MM.1S (cell line): ENCODE data around the gene MFSD2B.

ENCODE experiments used
- DNase-seq: peaks from one replicate; pipeline ENCODE4 v3.0.0-alpha.2; 2015
- H2AFZ ChIP-seq: fragments of 300-600 bp; sonication (generic); 2 replicates; pipeline ENCODE4 v1.6.0; 2016; ENCODE audit warnings: antibody characterized with exemption, low read length
- H3F3A ChIP-seq: fragments of 300-600 bp; sonication (generic); 2 replicates; pipeline ENCODE4 v1.6.1; 2016; ENCODE audit warnings: mild to moderate bottlenecking, antibody characterized with exemption, low read length, moderate library complexity, mixed read lengths; ENCODE audit not compliant: insufficient read depth
- H3K27ac ChIP-seq: fragments of 300-600 bp; sonication (generic); 2 replicates; pipeline ENCODE4 v1.5.1; 2016; ENCODE audit warnings: mild to moderate bottlenecking, low read length
- H3K27me3 ChIP-seq: fragments of 300-600 bp; sonication (generic); replicated peaks from 2 replicates; pipeline ENCODE4 v1.6.0; 2016; ENCODE audit warnings: low read length; ENCODE audit not compliant: insufficient read depth
- H3K36me3 ChIP-seq: fragments of 300-600 bp; sonication (generic); replicated peaks from 2 replicates; pipeline ENCODE4 v1.6.1; 2016; ENCODE audit warnings: mild to moderate bottlenecking, low read length, mixed read lengths; ENCODE audit not compliant: insufficient read depth
- H3K4me1 ChIP-seq: fragments of 300-600 bp; sonication (generic); 2 replicates; pipeline ENCODE4 v1.6.1; 2016; ENCODE audit warnings: low read length, mixed read lengths
- H3K4me2 ChIP-seq: fragments of 300-600 bp; sonication (generic); 2 replicates; pipeline ENCODE4 v1.6.0; 2016; ENCODE audit warnings: low read depth, low read length
- H3K4me3 ChIP-seq: fragments of 300-600 bp; sonication (generic); 2 replicates; pipeline ENCODE4 v1.5.1; 2016; ENCODE audit warnings: low read length, mixed read lengths
- H3K79me2 ChIP-seq: fragments of 300-600 bp; sonication (generic); 2 replicates; pipeline ENCODE4 v1.6.1; 2016; ENCODE audit warnings: mixed run types, low read length, mixed read lengths
- H3K9ac ChIP-seq: fragments of 300-600 bp; sonication (generic); 2 replicates; pipeline ENCODE4 v1.6.1; 2016; ENCODE audit warnings: low read length, mixed read lengths
- H3K9me2 ChIP-seq: fragments of 300-600 bp; sonication (generic); replicated peaks from 2 replicates; pipeline ENCODE4 v1.6.1; 2016; ENCODE audit warnings: mild to moderate bottlenecking, low read length, mixed read lengths; ENCODE audit not compliant: insufficient read depth
- H3K9me3 ChIP-seq: fragments of 300-600 bp; sonication (generic); replicated peaks from 2 replicates; pipeline ENCODE4 v1.6.1; 2016; ENCODE audit warnings: mild to moderate bottlenecking, low read length, mixed read lengths; ENCODE audit not compliant: insufficient read depth
- H4K20me1 ChIP-seq: fragments of 300-600 bp; sonication (generic); 2 replicates; pipeline ENCODE4 v1.6.1; 2016; ENCODE audit warnings: mild to moderate bottlenecking, low read length, moderate library complexity, mixed read lengths; ENCODE audit not compliant: insufficient read depth
- CTCF ChIP-seq: fragments of 300-600 bp; sonication (generic); IDR thresholded peaks from 2 replicates; pipeline ENCODE4 v1.5.1; 2016; ENCODE audit warnings: antibody characterized with exemption, low read length, mixed read lengths
- EZH2 ChIP-seq: fragments of 300-600 bp; sonication (generic); optimal IDR thresholded peaks from 2 replicates; pipeline ENCODE3; 2017; ENCODE audit warnings: low read depth, mild to moderate bottlenecking, antibody characterized with exemption, low read length, mixed read lengths
- EZH2phosphoT487 ChIP-seq: fragments of 300-600 bp; sonication (generic); IDR thresholded peaks from 2 replicates; pipeline ENCODE4 v1.6.1; 2018; ENCODE audit warnings: antibody characterized with exemption, low read length

Gene MFSD2B

GRCh38 chr2:24049485-24050021 lies 39.7 kb downstream of the MFSD2B start, which contains the start of gene FKBP1B:
Gene FKBP1B, plus strand, starts transcription at chr2:24049741. Its CDS starts 109 bp downstream, at chr2:24049850.
- Histone ChIP-seq H3K36me3 (no peaks in the 10 kb centered on the region), H3K9ac (no peak within 1 kb of the TSS), H3K27me3 (peaks cover 13% of the 10 kb centered on the region), H3K27ac (no peak within 1 kb of the TSS), H2AFZ (peak within 1 kb of the TSS; percentile 63; the same call in 1 of the 2 replicates), H3K4me2 (peak within 1 kb of the TSS; percentile 60), H3K79me2 (peaks cover 11% of the 10 kb centered on the region), H4K20me1 (no peaks in the 10 kb centered on the region), H3F3A (peaks cover 5% of the 10 kb centered on the region; the same call in 1 of the 2 replicates), H3K4me1 (peaks cover 11% of the 10 kb centered on the region), H3K9me2 (no peaks in the 10 kb centered on the region), H3K4me3 (peak within 1 kb of the TSS; percentile 57), H3K9me3 (no peaks in the 10 kb centered on the region)
- TF ChIP-seq CTCF = no peak
- no peak for TF ChIP-seq EZH2
- TF ChIP-seq EZH2phosphoT487 = no peak
- DNase-seq = no peak

- H3K36me3 ChIP-seq = no peaks in the 10 kb centered on the region
- peak overlapping the region; percentile 57; the same call in 1 of the 2 replicates for H3K4me3 ChIP-seq
- H3K9me3 ChIP-seq = no peaks in the 10 kb centered on the region
- no peaks in the 10 kb centered on the region for H4K20me1 ChIP-seq
- H2AFZ ChIP-seq = no peak overlapping the region; the same call in 1 of the 2 replicates
- H3K79me2 ChIP-seq = peaks cover 11% of the 10 kb centered on the region
- peaks cover 11% of the 10 kb centered on the region for H3K4me1 ChIP-seq
- peak overlapping the region; percentile 60 for H3K4me2 ChIP-seq
- H3K9me2 ChIP-seq = no peaks in the 10 kb centered on the region
- H3K27ac ChIP-seq = no peak overlapping the region
- peaks cover 13% of the 10 kb centered on the region for H3K27me3 ChIP-seq
- DNase-seq = no peak
- TF ChIP-seq EZH2phosphoT487 (no peak), CTCF (no peak), EZH2 (no peak)
- H3K9ac ChIP-seq = no peak overlapping the region
- 0 out of 2 replicates have a peak, but pooled peaks cover 2% of the 10 kb centered on the region for H3F3A ChIP-seq
These were observed 40.4 kb downstream of the MFSD2B start for GRCh38 chr2:24050041-24050979.

- Histone ChIP-seq H3K36me3 (no peaks in the 10 kb centered on the region), H4K20me1 (no peaks in the 10 kb centered on the region), H3K9ac (no peak overlapping the region), H3K4me2 (no peak overlapping the region), H2AFZ (no peak overlapping the region), H3K27ac (no peak overlapping the region), H3K9me3 (no peaks in the 10 kb centered on the region), H3K27me3 (peaks cover 13% of the 10 kb centered on the region), H3K9me2 (no peaks in the 10 kb centered on the region), H3F3A (0 out of 2 replicates have a peak, but pooled peaks cover 2% of the 10 kb centered on the region), H3K4me1 (peaks cover 3% of the 10 kb centered on the region), H3K79me2 (peaks cover 3% of the 10 kb centered on the region; the same call in 1 of the 2 replicates), H3K4me3 (no peak overlapping the region)
- TF ChIP-seq EZH2phosphoT487 = no peak
- no peak for TF ChIP-seq CTCF
- TF ChIP-seq EZH2 = no peak
- DNase-seq = no peak
These were observed 41.9 kb downstream of the MFSD2B start for GRCh38 chr2:24051833-24052232.
